AG10803 (cell line): ENCODE data around the gene TNFAIP8L1.

Experiments used
- DNase-seq: peaks from one replicate; pipeline ENCODE4 v3.0.0; 2010; ENCODE audit warnings: low read depth
- H3K4me3 ChIP-seq: 2 replicates; pipeline ENCODE4 v1.5.1; 2011; ENCODE audit warnings: mild to moderate bottlenecking, low read length, control low read depth
- CTCF ChIP-seq: conservative IDR thresholded peaks from 2 replicates; pipeline ENCODE4 v1.5.1; 2011; ENCODE audit warnings: mild to moderate bottlenecking, low read length, control low read depth, inconsistent platforms

Gene TNFAIP8L1

GRCh38 chr19:4609878-4610511, 29.3 kb upstream of the TNFAIP8L1 start:
- no peak for TF ChIP-seq CTCF
- no peak overlapping the region for H3K4me3 ChIP-seq
- DNase-seq = no peak

- DNase-seq = no peak
- no peak for TF ChIP-seq CTCF
- no peak overlapping the region for H3K4me3 ChIP-seq
Measured at GRCh38 chr19:4613254-4613751, 26.0 kb upstream of the TNFAIP8L1 start.

GRCh38 chr19:4618019-4618418, 21.3 kb upstream of the TNFAIP8L1 start:
- no peak for DNase-seq
- H3K4me3 ChIP-seq = no peak overlapping the region
- TF ChIP-seq CTCF = no peak

GRCh38 chr19:4619668-4620294, 19.5 kb upstream of the TNFAIP8L1 start:
- no peak for DNase-seq
- no peak for TF ChIP-seq CTCF
- H3K4me3 ChIP-seq = no peak overlapping the region

- no peak for TF ChIP-seq CTCF
- no peak for DNase-seq
- H3K4me3 ChIP-seq = no peak overlapping the region
Measured at GRCh38 chr19:4620675-4621074, 18.6 kb upstream of the TNFAIP8L1 start.

GRCh38 chr19:4622695-4623421, 16.5 kb upstream of the TNFAIP8L1 start:
- no peak overlapping the region for H3K4me3 ChIP-seq
- peak; percentile 14 for TF ChIP-seq CTCF
- no peak for DNase-seq
